ENCODE data around the gene MDFI. TPM values are rescaled to one million over a fixed set of nuclear protein-coding genes. Genes with fewer than 3 reads are reported as not detected.
"Not testable (repeated sequence)": the region's sequence is repeated elsewhere in the genome, so short reads cannot be mapped to it uniquely, and the experiment has no call there.

The MDFI gene
- polyA plus RNA-seq, 1 donor: 41.3 TPM

DNA sequence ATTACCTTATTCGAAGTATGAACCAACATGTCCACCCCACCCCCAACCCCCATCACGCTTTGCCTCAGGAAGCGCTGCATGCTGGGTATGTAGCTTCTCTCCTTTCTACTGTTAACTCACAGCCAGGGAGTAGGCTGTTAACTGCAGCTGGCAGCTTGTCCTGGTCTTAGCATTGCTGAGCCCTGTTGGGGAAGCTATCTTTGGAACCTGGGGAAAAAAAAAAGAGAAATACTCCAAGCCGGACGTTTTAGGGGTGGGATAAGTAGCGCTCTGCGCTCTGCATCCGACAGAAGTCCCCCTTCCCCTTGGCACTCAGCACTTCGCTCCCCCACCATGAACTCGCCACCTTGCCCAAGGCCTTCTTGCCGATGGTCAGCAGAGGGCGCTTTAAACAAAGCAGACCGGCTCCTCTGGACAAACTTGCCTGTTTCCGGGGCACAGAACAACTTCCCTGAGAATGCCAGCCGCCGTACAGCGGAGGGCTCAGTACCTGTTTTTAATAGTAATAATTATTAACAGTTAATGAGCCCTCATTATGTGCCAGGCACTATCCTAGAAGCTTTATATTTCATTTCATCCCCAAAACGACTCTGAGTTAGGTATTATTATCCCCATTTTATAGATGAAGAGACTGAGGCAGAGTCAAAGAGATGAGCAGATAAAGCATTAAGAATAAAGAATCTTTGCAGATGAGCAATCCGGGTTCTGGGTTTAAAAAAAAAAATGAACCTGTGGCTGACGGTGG is 35.2 kb upstream of the MDFI start:
- peak; percentile 75 for DNase-seq (ENCODE audit: low read depth)

DNA sequence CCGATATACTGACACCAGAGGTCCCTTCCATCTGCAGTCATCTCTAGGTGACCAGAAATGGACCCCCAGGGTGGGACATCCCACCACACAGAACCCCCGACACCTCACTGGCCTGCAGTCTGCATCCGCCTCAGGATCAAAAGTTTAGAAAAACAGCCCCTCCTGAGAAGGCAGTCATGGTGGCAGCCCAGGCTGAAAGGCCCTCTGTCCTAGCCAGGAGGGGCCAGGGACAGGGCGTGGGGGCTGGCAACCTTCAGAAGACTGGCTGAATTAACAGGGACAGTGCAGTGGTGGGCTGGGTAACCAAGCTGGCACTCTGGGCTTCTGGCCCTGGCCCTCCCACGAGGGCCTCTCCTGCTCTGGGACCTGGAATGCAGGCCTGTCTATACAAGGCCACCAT is 34.3 kb upstream of the MDFI start:
- no peak for DNase-seq (ENCODE audit: low read depth)

DNA sequence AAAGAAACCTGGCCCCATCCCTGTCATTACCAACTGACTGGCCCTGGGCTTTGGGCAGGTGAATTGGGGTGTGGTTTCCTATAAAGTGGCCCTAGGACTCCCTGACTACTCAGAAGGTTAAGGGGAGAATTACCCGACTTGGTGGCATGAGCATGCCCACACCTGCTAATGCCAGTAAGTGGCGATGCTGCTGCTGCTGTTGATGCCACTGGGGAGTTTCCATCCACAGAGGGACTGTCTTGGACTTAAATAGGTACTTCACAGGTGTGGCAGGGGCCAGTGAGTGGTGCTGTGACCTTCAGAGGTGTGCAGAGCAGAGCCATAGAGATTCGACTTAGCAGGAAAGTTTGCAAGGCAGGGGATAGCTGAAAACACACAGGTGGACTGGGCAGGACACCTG is 32.6 kb upstream of the MDFI start:
- no peak for DNase-seq (ENCODE audit: low read depth)

DNA sequence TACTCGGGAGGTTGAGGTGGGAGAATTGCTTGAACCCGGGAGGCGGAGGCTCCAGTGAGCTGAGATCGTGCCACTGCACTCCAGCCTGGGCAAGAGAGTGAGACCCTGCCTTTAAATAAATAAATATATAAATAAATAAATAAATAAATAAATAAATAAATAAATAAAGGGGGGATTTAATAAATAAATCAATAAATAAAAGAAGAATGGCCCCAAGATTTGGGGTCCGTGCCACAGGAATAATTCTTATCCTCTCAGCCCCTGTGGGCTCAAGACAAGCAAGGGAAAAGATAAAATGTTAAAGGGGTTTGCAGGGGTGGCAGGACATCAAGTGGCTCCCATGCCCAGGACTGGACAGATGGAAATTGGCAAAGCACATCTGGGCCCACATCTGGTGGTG is 31.2 kb upstream of the MDFI start:
- DNase-seq (ENCODE audit: low read depth): no peak

DNA sequence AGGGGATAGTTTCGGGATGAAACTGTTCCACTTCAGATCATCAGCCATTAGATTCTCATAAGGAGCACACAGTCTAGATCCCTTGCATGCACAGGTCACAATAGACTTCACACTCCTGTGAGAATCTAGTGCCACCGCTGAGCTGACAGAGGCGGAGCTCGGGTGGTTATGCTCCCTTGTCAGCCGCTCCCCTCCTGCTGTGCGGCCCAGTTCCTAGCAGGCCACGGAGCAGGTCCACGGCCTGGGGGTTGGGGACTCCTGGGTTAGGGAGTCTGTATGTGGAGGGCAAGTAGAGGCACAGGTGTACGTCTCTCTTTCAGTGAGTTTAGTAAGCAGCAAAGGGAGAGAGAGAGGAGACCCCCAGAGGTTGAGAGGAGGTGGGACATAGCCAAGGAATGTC is 30.5 kb upstream of the MDFI start:
- DNase-seq (ENCODE audit: low read depth): no peak

DNA sequence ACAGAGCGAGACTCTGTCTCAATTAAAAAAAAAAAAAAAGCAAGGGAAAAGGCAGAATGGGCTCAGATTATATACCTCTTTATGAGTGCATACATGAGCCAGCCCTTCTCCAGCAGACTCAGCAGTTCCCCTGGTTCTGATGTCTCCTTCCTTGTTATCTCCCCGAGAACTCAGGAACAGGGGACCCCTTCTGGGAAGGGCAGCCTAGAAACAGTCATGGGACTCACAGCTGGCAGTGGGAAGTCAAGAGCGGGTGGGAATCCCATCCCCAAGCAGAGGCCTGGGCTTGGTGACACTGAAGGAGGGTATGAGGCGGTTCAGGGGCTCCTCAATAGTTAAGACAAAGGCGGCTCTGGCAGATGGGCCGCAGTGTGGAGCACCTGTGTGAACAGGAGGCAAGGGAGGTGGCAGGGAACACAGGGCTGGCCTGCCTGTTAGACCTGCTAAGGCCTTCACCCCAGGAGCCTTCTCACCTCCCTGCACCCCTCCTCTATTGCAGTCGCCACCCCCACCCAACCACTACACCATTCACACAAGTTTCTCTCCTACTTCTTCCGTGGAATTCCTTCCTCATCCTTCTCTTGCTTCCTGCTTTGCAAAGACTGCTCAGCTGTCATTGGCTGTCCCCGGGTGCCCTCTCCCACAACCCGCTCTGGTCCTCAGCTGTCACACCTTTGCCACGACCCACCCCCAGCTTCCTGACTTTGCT is 29.7 kb upstream of the MDFI start:
- no peak for DNase-seq (ENCODE audit: low read depth)

DNA sequence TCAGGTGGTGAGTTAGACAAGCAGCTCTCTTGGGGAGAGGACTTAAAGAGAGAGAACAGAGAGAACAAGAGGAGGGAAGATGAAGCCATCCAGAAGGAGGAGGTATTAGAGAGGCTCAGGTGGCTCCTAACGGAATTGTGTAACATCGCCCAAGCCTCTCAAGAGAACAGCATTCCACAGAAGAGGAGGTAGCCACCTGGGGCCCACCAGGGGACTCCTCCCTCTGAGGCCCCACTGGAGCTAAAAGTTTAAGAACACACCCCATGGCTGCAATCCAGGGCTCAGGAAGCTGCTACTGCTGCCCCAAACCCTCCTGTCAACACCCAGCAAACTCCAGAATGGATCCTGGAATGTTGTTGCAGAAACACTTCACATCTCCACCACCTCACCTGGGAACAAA is 23.6 kb upstream of the MDFI start:
- no peak for DNase-seq (ENCODE audit: low read depth)

DNA sequence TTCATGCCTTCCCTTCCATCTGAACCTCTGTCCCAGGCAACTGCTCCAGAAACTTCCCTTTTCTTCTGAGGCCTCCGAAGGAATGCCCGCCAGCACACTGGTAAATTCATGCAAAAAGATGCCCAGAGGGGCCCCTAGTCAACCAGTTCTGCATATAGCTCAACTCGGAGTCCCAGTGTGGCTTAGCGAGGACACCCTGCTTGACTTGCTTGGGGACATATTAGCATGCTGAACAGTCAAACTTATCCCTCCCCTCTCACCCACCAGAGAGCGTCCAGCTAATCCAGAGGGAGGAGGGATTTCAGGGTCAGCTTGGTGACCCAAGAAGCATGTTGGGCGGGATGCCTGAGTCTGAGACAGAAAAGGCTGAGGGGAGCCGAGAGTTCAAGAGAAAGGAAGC is 23.0 kb upstream of the MDFI start:
- no peak for DNase-seq (ENCODE audit: low read depth)

DNA sequence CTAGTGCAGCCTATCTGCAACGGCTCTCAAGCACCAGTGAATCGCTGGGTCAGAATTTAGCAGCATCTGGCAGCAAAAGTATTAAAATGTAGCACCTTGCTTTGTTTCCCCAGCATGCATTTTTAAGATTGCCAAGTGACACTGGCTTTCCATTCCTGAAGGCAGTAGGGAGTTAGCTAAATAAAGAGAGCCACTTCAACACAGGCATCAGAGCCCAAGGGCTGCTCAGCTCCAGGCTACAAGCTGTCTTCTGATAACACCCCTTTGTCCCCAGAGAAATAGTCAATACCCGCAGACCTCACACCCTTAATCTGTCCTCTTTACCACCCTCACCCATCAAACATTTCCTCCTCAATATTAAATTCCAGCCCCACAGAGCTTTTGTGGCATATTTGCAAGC is 19.7 kb upstream of the MDFI start:
- no peak for DNase-seq (ENCODE audit: low read depth)

DNA sequence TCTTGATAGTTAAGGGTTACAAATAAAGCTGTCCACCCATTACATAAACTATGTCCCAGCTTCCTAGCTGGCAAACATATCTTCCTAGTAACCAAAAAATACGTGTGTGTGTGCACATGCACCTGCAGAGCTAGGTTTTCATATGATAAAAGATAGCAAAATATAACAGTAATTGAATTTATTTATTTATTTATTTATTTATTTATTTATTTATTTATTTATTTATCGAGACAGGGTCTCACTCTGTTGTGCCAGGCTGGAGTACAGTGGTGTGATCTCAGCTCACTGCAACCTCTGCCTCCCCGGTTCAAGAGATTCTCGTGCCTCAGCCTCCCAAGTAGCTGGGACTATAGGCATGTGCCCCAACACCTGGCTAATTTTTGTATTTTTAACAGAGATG is 19.1 kb upstream of the MDFI start:
- not testable (repeated sequence) for DNase-seq (ENCODE audit: low read depth)

DNA sequence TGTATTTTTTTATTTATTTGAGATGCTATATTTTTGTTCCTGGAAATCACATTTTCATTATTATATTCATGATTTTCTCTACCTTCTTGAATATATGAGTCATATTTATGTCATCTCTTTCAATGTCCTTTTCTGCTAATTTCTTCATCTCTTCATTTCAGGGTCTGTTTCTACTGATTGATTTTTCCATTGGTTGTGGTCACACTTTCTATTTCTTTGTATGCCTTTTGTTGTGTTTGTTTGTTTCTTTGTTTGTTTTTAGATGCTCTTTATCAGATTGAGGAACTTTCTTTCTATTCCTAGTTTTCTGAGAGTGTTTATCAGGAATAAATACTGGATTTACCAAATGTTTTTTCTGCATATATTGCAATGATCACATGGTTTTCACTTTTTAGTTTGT is 16.9 kb upstream of the MDFI start:
- DNase-seq (ENCODE audit: low read depth): no peak

DNA sequence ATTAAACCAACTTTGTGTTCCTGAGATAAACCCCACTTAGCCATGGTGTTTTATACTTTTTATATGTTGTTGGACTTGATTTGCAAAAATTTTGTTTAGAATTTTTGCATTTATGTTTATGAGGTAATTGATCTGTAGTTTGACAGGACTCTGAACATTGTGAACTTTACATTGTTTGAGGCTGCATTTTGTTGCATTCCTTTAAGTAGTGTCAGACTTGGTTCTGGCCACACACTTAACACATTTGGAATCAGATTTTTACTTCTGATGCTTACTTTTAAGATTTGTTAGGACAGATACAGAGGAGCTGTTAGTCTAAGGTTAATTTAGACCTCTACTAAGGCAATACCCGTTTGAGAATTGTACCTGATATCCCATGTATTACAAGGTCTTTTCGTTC is 16.5 kb upstream of the MDFI start:
- no peak for DNase-seq (ENCODE audit: low read depth)

DNA sequence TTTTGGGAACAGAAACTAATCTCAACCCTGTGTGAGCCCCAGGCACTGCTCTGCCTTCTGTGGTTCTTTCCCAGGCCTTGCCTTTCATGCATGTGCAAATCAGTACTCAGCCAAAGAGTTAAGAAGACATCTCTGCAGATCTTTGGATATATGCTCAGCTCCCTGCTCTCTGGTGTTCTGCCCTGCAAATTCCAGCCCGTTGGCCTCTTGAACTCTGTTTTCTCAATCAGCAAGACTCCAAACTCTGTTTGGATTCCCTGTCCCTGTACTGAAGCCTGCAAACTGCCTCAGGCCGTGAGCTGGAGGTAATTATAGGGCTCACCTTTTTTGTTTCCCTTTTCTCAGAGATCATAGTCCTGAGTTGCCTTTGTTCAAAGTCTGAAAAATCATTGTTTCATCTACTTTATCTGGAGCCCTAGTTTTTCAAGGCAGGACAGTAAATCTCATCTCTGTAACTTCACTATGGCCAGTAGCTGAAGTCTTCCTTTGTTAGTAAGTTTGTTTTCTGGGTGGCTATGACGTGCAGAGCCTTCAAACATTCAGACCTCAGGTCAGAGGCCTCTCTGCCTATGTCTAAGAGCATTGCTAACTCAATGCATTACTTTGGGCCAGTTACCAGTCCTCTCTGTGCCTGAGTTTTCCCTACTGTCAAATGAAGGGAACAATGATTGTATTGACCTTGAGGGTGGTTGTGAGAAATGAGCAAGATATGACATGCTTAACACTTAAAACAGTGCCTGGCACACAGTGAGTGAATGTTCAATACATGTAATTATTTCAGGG is 15.9 kb upstream of the MDFI start:
- no peak for DNase-seq (ENCODE audit: low read depth)

DNA sequence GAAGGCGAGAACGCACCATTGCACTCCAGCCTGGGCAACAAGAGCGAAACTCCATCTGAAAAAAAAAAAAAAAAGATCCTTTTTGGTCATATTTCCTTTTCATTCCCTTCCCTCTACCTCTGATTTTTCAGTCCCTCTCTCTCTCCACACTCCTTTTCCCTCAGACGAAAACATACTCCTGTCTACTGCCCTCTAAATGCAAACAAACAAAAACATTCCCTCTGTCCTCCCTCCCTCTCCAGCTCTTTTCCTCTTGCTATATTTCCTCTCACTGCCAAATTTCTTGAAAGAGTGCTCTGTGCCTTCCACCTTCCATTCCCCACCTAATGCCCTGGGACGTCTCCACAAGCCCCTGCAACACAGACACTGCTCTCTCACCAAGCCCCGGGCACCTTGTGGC is 14.9 kb upstream of the MDFI start:
- DNase-seq (ENCODE audit: low read depth): no peak

DNA sequence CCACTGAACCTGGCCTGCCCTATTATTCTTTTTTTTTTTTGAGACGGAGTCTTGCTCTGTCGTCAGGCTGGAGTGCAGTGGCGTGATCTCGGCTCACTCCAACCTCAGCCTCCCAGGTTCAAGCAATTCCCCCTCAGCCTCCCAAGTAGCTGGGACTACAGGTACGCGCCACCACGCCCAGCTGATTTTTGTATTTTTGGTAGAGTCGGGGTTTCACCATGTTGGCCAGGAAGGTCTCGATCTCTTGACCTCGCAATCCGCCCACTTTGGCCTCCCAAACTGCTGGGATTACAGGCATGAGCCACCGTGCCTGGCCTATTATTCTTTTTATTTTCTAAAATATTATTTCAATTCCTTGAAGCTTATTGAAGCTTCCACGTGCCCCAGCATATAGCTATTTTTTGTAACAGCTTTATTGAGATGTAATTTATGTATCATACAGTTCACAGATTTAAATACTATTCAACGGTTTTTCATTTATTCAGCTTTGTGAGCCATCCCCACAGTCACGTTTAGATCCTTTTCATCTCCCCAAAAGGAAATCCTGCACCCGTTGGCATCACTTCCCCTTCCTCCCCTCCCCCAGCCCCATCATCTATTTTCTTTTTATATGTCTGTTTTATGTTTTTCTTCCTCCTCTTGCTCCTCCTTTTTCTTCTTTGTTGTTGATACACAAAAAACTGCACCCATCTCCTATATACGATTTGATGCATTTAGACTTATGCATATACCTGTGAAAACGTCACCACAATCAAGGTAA is 13.5 kb upstream of the MDFI start:
- DNase-seq (ENCODE audit: low read depth): no peak

DNA sequence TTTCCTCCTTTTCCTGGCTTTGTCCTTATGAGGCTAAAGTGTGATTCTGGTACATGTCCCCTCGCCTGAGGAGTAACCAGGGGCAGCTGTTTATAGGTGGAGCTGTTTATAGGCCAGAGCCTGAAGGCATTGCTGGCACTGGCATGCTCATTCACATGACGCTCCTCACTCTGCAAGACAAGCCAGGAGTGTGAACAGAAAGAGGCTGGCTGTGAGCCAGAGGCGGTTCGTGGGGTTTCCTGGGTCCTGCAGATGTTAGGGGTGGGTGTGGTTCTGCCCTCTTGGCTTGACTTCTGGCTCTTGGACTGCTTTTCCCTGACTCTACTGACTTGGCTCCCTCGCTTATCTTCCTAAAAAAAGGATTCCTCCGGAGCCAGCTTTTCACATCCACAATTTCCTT is 12.8 kb upstream of the MDFI start:
- no peak for DNase-seq (ENCODE audit: low read depth)

DNA sequence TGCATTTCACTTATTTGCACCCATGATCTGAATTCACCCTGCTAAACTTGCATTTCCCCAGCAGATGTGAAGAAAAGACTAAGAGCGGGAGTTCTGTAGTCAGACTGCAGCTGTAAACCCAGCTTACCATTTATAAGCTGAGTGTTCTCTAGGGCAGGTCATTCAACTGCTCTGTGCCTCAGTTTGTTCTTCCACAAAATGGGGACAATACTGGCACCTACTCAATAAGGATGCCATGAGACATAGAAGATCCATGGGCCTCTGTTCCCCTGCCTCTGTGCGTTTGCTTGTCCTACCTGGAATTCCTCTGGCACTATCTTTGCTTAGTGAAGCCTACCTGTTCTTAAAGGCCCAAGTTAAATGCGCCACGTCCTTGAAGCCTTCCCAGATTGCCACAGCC is 12.2 kb upstream of the MDFI start:
- no peak for DNase-seq (ENCODE audit: low read depth)

DNA sequence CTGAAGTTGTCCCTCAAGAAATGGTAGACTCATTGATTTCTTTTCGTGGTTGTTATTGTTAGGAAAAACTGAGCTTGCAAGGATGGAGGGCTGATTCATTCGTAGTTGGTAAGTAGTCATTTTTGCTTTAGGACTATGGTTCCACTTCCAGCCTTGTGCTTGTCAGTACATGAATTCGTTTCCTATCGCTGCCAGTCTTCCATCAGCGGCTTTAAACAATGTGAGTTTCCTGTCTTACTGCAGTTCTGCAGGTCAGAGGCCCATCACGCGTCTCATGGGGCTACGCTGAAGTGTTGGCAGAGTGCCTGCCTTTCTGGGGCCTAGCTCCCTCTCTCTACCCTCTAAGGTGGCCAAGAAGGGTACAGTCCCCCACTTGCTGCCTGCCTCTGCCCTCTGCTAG is 11.4 kb upstream of the MDFI start:
- no peak for DNase-seq (ENCODE audit: low read depth)

DNA sequence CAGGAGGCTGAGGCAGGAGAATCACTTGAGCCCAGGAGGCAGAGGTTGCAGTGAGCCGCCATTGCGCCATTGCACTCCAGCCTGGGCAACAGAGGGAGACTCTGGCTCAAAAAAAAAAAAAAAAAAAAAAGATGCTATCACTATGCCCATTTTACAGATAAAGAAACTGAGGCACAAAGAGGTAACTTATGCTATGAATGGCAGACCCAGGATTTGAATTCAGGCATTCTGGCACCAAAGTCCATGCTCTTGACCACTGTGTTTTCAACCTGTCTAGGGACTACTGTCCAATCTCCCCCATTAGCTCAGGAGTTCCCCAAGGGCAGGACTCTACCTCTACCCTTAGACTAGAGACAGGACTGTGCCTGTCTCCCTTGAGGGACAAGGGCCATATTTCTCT is 9.1 kb upstream of the MDFI start:
- no peak for DNase-seq (ENCODE audit: low read depth)

DNA sequence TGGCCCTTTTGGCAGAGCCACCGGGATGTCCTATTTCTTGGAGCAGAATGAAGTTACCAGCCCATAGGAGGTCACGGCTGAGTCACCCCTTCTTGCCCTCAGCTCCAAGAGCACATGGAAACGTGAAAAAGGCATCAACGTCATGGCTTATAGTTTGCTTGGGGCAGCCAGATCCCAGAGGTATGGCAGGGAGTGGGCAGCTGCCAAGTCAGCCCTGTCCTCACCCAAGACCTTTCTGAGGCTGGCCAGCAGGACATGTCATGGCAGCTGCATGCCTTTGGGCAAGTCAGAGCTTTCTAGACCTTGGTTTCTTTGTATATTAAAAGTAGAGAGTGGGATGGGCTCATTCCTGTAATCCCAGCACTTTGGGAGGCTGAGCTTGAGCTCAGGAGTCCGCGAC is 8.2 kb upstream of the MDFI start:
- no peak for DNase-seq (ENCODE audit: low read depth)

DNA sequence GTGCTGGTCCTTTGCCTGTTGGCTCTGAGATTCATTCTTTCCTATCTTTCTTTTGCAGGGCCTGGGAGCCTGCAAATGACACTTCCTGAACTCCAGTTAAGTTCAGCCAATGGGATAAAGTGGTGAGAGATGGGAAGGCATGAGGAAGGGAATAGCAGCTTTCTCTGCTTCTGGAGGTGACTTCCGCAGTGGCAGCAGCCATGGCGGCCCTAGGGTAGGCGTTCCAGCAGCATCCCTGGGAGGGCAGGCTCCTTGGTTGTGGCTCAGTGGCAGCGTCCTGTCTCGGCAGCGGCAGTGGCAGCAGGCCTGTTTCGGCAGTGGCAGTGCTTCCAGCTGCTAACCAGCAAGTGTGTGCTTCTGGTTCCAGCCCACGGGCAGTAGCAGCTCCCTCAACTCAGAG is 7.3 kb upstream of the MDFI start:
- no peak for DNase-seq (ENCODE audit: low read depth)

DNA sequence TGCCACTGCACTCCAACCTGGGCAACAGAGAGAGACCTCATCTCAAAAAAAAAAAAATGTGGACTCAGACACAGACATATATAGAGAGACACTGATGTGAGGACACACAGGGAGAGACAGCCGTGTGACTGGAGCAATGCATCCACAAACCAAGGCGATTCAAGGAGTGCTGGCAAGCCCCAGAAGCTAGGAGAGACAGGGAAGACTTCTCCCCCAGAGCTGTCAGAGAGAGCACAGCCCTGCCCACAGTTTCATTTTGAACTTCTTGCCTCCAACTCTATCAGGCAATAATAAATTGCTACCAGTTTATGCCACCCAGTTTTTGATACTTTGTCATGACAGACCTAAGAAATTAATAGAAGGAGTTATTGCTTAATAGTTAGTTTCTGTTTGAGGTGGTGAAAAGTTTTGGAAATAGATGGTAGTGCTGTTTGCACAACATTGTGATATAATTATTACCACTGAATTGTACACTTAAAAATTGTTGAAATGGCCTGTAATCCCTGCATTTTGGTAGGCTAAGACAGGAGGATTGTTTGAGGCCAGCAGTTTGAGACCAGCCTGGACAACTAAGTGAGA is 5.1 kb upstream of the MDFI start:
- DNase-seq (ENCODE audit: low read depth): no peak
